Activated CD8-positive, alpha-beta memory T cell treated with anti-CD3 and anti-CD28 coated beads, Interleukin-2, amount 50 U/mL, for 1 hour (primary cell): ENCODE measurements around the gene ADAMTS19.

ENCODE experiments used
- DNase-seq: peaks from one replicate; pipeline ENCODE4 v3.0.0-alpha.2; 2020; ENCODE audit errors: extremely low read depth

ADAMTS19 gene

GRCh38 chr5:129465776-129466344 is 5.8 kb downstream of the ADAMTS19 start:
- no peak for DNase-seq

DNA sequence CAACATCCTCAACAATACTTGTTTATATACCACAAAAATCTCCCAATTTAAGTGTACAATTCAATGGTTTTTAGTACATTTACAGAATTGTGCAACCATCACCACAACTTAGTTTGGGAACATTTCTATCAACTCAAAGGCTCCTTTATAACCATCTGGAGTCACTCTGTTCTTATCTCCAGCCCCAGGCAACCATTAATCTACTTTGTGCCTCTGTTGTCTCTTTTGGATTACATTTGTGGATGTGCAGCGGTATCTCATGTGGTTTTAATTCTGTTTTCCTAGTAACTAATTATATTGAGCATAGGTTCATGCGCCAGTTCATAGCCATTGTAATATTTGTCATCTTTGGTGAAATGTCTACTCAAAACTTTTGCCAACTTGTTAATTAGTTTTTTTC is 14.4 kb downstream of the ADAMTS19 start:
- no peak for DNase-seq

GRCh38 chr5:129476751-129477150 is 16.7 kb downstream of the ADAMTS19 start:
- no peak for DNase-seq

DNA sequence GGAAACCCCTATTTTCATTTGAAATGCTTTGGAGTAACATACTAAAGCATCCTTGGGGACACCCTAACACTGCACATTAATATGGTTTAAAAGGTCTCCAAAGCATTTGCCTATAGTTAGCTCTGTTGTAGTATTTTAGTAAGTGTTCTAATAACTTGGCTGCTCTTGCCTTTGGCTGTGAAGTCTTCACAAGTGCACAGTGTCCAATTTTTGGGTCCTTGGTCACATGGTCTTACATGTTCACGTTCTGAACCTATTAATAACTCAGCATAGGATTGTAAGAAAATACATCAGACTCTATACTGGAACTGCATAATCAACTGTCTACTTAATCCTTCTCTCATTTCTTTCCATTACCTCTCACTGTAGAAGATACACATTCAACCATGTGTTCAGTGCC is 17.4 kb downstream of the ADAMTS19 start:
- no peak for DNase-seq

GRCh38 chr5:129481161-129481560 is 21.1 kb downstream of the ADAMTS19 start:
- no peak for DNase-seq

GRCh38 chr5:129496421-129496820 is 36.3 kb downstream of the ADAMTS19 start:
- DNase-seq, result no peak

DNA sequence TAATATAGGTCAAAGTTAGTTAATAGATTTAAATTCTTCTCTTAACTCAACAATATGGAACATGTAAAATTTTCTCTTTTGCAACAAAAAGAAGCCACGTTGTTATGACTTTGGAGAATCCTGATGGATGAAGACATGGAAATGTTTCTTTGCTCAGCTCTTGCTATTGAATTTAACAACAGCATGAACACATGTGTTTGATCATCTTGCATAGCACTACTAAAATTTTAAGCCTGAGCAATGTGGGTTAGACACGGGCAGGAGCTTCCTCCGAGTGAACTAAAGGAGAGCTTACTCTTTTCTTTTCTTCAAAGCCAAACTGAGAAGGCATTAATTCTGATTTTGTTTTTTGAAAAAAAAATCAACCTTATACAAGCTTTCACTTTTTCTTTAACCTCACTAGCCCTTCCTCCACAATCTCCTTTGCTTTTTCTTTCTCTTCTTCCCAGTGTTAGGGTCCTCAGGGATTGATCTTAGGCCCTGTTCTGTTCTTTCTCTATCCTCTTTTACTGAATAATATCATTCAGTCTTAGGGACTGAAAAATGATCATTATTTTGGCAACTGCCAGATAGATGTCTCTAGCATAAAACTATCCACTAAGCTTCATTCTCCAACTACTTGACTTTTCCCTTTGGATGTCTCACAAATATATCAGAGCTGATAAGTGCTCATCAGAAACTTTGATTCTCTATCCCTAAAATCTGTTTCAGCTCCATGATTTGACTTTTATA is 36.9 kb downstream of the ADAMTS19 start:
- no peak for DNase-seq

DNA sequence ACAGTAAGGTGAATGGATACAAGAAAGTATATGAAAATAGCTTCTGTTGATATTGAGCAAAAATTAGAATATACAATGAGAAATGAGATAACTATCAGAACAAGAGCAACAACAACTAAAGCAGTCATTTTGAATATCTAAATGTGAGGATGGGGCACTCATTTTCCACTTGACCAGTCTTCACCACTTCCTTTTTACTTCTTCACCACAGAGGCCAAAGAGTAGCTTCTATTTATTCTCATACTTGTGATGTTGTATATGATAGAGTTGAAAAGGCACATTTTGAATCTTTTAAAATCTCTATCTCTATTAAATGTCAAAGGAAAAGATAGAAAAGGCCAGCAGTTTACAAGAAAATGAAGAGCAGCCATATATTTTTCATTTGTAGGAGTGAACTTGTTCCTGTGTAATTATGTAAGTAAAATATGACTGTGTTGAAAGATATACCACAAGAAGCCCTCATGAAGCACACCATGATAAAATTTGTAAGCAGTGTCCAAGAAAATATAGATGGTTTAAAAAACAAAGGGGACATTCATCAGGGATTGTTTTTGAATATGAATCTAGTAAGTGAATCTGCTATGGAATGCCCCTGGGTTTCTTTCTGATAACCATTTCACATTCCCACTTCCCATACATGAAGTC is 39.2 kb downstream of the ADAMTS19 start:
- no peak for DNase-seq

DNA sequence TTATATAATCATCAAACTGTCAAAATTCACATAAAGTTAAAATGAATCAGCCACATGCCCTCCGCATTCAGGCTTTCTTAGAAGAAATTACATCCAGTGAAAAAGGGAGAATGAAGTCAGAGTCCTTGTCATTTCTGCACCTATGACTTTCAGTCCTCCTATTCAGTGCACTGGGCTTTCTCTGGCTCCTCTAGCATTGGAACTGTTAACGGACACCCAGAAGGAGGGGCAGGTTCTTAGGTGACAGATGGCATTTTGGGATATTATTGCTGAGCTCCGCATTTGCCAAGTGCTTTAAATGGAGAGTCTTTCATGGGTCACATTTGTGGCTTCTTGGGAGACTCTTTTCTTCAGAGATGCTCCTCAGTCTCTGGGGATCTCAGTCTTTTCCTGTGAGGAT is 40.0 kb downstream of the ADAMTS19 start:
- DNase-seq, result no peak

- no peak for DNase-seq
These were observed 46.0 kb downstream of the ADAMTS19 start for GRCh38 chr5:129506086-129506485.

GRCh38 chr5:129506950-129507349 is 46.9 kb downstream of the ADAMTS19 start:
- DNase-seq, result no peak

GRCh38 chr5:129507527-129507926 is 47.4 kb downstream of the ADAMTS19 start:
- no peak for DNase-seq

GRCh38 chr5:129508606-129509005 is 48.5 kb downstream of the ADAMTS19 start:
- DNase-seq, result no peak

DNA sequence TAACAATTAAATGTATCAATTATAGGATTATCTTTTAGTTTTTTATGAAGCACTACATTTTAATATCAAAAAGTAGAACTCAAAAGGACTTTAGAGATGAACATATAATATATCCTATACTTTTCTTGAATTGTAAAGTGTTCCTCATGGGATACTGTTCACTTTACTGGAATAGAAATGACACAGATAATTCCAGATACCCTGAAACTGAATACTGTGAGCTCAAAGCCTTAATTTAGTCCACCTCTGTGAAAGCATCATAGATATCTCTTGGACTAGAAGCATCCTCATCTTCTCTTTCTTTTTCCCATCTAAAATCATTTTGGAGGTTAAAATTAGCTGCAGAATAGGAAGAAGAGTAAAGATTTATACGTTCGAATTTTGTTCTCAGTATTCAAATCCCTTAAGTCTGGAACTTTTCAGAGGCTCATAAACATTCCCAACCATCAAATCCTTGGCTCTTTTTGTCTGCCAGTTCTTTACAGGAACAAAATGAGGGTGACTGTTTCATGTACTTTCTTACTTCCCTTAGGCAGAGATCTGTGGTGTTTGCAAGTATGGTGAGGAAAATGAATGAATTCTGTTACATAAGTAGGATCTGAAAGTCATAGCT is 49.4 kb downstream of the ADAMTS19 start:
- DNase-seq, result no peak

DNA sequence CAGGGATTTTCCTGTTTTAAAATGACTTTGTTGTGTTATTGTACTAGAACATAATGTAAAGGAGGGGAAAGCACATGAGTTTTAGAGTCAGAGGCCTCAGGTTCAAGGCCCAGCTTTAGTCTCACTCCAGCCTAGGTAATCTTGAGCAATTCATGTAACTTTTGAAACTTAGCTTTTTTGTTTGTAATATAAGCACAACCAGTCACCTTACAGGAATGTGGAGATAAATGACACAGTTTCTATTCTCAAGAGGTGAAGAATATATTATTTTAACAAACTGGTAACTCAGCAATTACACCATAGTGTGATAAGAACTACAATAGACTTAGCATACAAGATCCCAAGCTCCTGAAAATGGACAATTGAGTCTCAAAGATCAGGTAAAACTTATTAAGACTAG is 51.2 kb downstream of the ADAMTS19 start:
- DNase-seq, result no peak

DNA sequence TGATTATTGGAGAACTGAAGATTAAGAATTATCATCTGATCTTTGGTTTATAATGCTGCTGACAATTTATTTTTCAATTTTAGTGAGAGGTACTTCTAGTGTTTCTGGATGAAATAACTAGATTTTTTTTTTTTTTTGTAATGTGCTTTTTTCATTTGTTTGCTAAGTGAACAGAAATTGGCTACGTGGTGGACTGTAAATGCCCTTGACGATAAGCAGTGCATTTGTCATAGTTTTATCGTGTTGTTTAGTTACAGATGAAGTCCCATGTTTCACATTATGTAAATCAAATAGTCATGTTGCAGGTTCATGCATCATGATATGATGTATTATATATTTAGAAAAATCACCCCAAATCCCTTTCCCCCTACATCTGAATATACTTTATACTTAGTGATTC is 81.0 kb downstream of the ADAMTS19 start:
- DNase-seq, result no peak

GRCh38 chr5:129541648-129542251 is 81.7 kb downstream of the ADAMTS19 start:
- no peak for DNase-seq

DNA sequence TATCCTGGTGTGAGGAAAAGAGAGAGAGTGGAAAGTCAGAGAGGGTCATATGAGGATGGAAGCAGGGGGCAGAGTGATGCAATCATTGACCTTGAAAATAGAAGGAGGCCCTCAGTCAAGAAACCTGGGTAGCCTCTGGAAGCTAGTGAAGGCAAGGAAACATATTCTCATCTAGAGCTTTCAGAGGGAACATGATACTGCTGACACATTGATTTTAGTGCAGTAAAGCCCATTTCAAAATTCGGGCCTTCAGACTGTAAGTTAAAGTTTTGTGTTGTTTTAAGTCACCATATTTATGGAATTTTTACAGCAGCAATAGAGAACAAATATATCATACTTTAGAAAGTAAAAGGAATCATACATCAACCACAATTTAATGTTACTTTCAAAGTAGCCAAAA is 87.0 kb downstream of the ADAMTS19 start:
- DNase-seq, result no peak

GRCh38 chr5:129554134-129554904 is 94.2 kb downstream of the ADAMTS19 start:
- DNase-seq, result no peak

- no peak for DNase-seq
These were observed 103.5 kb downstream of the ADAMTS19 start for GRCh38 chr5:129563585-129563984.

GRCh38 chr5:129569295-129569694 is 109.2 kb downstream of the ADAMTS19 start:
- DNase-seq, result no peak

GRCh38 chr5:129572060-129572459 is 112.0 kb downstream of the ADAMTS19 start:
- no peak for DNase-seq
